Endothelial cell of umbilical vein (primary cell): ENCODE results near the gene SNCAIP. TPM values are rescaled to one million over a fixed set of nuclear protein-coding genes. Genes with fewer than 3 reads are reported as not detected.

Experiments used
- BruUV-seq: library from RNA; stranded (reverse); fragments of 400-500 nt; replicated peaks from 2 replicates; lab custom pipeline; 2021; lab: Mats Ljungman, UMichigan
- CTCF ChIA-PET: fragments of 300-600, 350-600 bp; sonication (Branson Sonifier 250); formaldehyde crosslinking; loops from one replicate; lab custom pipeline; 2021; ENCODE audit warnings: antibody characterized with exemption, inconsistent platforms; lab: Charles Lee
- POLR2A ChIA-PET: fragments of 300-600, 350-600 bp; sonication (Branson Sonifier 250); formaldehyde crosslinking; loops from one replicate; lab custom pipeline; 2021; ENCODE audit warnings: antibody characterized with exemption, inconsistent platforms; lab: Charles Lee
- DNase-seq: peaks from one replicate; pipeline ENCODE4 v3.0.0-alpha.2; 2011; ENCODE audit warnings: low read depth, low spot score
- FAIRE-seq: peaks from 2 replicates; lab custom pipeline; 2011; peaks lifted over from hg19 to GRCh38; lab: Jason Lieb, UNC
- H2AFZ ChIP-seq: 2 replicates; pipeline ENCODE4 v1.6.0; 2012; ENCODE audit warnings: low read depth, low read length, control low read depth, inconsistent platforms
- H3K27ac ChIP-seq: 2 replicates; pipeline ENCODE4 v1.5.1; 2011; ENCODE audit warnings: low read depth, mild to moderate bottlenecking, control low read depth, low read length, moderate library complexity; ENCODE audit not compliant: insufficient read depth
- H3K27me3 ChIP-seq, 2 experiments: 2 replicates each; pipeline versions ENCODE4 v1.6.0 to v1.6.1; 2011; ENCODE audit warnings: low read length in 2 of 2, mixed read lengths in 1 of 2; ENCODE audit not compliant: control insufficient read depth in 2 of 2, insufficient read depth in 2 of 2
- H3K36me3 ChIP-seq, 2 experiments: 2 replicates in 1 of 2; 3 replicates in 1 of 2; pipeline ENCODE4 v1.5.1; 2011; ENCODE audit warnings: low read length in 2 of 2, mild to moderate bottlenecking in 1 of 2, moderate library complexity in 1 of 2; ENCODE audit not compliant: control insufficient read depth in 2 of 2, insufficient read depth in 2 of 2; ENCODE audit errors: extremely low read depth in 1 of 2
- H3K4me1 ChIP-seq: 3 replicates; pipeline ENCODE4 v1.5.1; 2011; ENCODE audit warnings: mild to moderate bottlenecking, low read length; ENCODE audit not compliant: control insufficient read depth, insufficient read depth; ENCODE audit errors: extremely low read depth
- H3K4me2 ChIP-seq: 2 replicates; pipeline ENCODE4 v1.6.1; 2011; ENCODE audit warnings: low read length, control low read depth, mixed read lengths; ENCODE audit not compliant: insufficient read depth
- H3K4me3 ChIP-seq, 3 experiments: fragments of 200-600 bp in 1 of 3; sonication (generic), shearing (Covaris generic) in 1 of 3; replicated peaks in 1 of 3; 2 replicates each; pipeline ENCODE4 v1.5.1; 2011 to 2016; ENCODE audit warnings: control low read depth in 3 of 3, low read length in 3 of 3, mild to moderate bottlenecking in 2 of 3, inconsistent platforms in 1 of 3, low read depth in 1 of 3, moderate library complexity in 1 of 3; ENCODE audit not compliant: insufficient read depth in 1 of 3
- H3K79me2 ChIP-seq: 2 replicates; pipeline ENCODE4 v1.6.0; 2012; ENCODE audit warnings: low read length, inconsistent platforms; ENCODE audit not compliant: control insufficient read depth, insufficient read depth
- H3K9ac ChIP-seq: replicated peaks from 2 replicates; pipeline ENCODE3; 2011; ENCODE audit warnings: low read length, control low read depth; ENCODE audit not compliant: insufficient read depth; ENCODE audit errors: extremely low read depth
- H3K9me1 ChIP-seq: replicated peaks from 3 replicates; pipeline ENCODE4 v1.6.0; 2011; ENCODE audit warnings: mild to moderate bottlenecking, low read length; ENCODE audit not compliant: control insufficient read depth, insufficient read depth; ENCODE audit errors: extremely low read depth
- H3K9me3 ChIP-seq: replicated peaks from 2 replicates; pipeline ENCODE4 v1.5.1; 2012; ENCODE audit warnings: low read length, inconsistent platforms; ENCODE audit not compliant: control insufficient read depth, insufficient read depth
- H4K20me1 ChIP-seq: replicated peaks from 2 replicates; pipeline ENCODE3; 2011; ENCODE audit warnings: mild to moderate bottlenecking, low read length; ENCODE audit not compliant: control insufficient read depth, insufficient read depth; ENCODE audit errors: extremely low read depth
- EZH2 ChIP-seq: IDR thresholded peaks from 2 replicates; pipeline ENCODE4 v1.6.1; 2012; ENCODE audit warnings: borderline replicate concordance, low read depth, mild to moderate bottlenecking, moderate library complexity, low read length, inconsistent platforms; ENCODE audit not compliant: severe bottlenecking
- FOS ChIP-seq: IDR thresholded peaks from 2 replicates; pipeline ENCODE4 v1.6.1; 2011; ENCODE audit warnings: mild to moderate bottlenecking, low read length, moderate library complexity, borderline replicate concordance; ENCODE audit not compliant: insufficient read depth
- GATA2 ChIP-seq: IDR thresholded peaks from 2 replicates; pipeline ENCODE4 v1.7.0; 2011; ENCODE audit warnings: low read depth, mild to moderate bottlenecking, moderate library complexity, mixed read lengths, low read length; ENCODE audit not compliant: insufficient read length, insufficient read depth
- JUN ChIP-seq: IDR thresholded peaks from 2 replicates; pipeline ENCODE4 v1.6.1; 2011; ENCODE audit warnings: borderline replicate concordance, low read depth; ENCODE audit not compliant: insufficient read length, insufficient read depth
- MAX ChIP-seq: IDR thresholded peaks from 2 replicates; pipeline ENCODE4 v1.6.1; 2011; ENCODE audit not compliant: insufficient read depth, insufficient read length
- MYC ChIP-seq: IDR thresholded peaks from one replicate; pipeline ENCODE4 v1.6.1; 2011; ENCODE audit warnings: mild to moderate bottlenecking, low read depth, low read length
- POLR2A ChIP-seq: IDR thresholded peaks from 2 replicates; pipeline ENCODE4 v1.6.1; 2012; ENCODE audit warnings: low read depth, mild to moderate bottlenecking, control low read depth, low read length
- POLR2AphosphoS5 ChIP-seq: IDR thresholded peaks from 2 replicates; pipeline ENCODE4 v1.6.1; 2012; ENCODE audit warnings: low read depth, mild to moderate bottlenecking, control low read depth, low read length, moderate library complexity; ENCODE audit not compliant: insufficient read depth
- dilution Hi-C: fragments of 300-500 bp; cut with MboI; formaldehyde crosslinking; loops from one replicate; pipeline ENCODE4 v1.15.0; 2019; ENCODE audit warnings: low sequenced_read_pairs; ENCODE audit not compliant: extremely low pct_ligation_motif_present
- intact Hi-C: fragments of 100-400 bp; cut with micrococcal nuclease; formaldehyde crosslinking; loops from one replicate; pipeline ENCODE4 v1.10.0; 2022
- polyA plus RNA-seq, 4 experiments: library from polyadenylated mRNA; depleted of rRNA in 3 of 4; stranded (reverse) in 3 of 4; unstranded in 1 of 4; fragments of >200 nt; gene quantifications; 2 replicates each; pipeline versions ENCODE4 v1.2.1 to v1.2.3, GENCODE V29; 2011 to 2012; ENCODE audit warnings: missing spikeins in 1 of 4
- total RNA-seq: library from RNA; stranded (reverse); gene quantifications from 2 replicates; pipeline ENCODE4 v1.2.3, GENCODE V29; 2021
- TF ChIP-seq, protein P1 (sequence below), 2 donors: IDR thresholded peaks; 1 replicate in 1 of 2; 2 replicates in 1 of 2; pipeline ENCODE4 v1.5.1; 2011; ENCODE audit warnings: low read length in 2 of 2, mild to moderate bottlenecking in 2 of 2, moderate library complexity in 2 of 2, control low read depth in 1 of 2, inconsistent platforms in 1 of 2, low read depth in 1 of 2; ENCODE audit not compliant: insufficient read depth in 1 of 2; ENCODE audit errors: extremely low read depth in 1 of 2

Gene SNCAIP
- total and polyA plus RNA-seq, 2 donors (not counting 3 experiments of a cell fraction or from before 2014, with no cell fraction given) = 13.1 to 42.0 TPM

GRCh38 chr5:122296871-122297270 lies 15.2 kb upstream of the SNCAIP start:
- Histone ChIP-seq H3K36me3 (no peaks in the 10 kb centered on the region), H3K27ac (no peak overlapping the region), H3K4me2 (no peak overlapping the region), H3K9me3 (no peaks in the 10 kb centered on the region), H2AFZ (no peak overlapping the region), H3K4me3 (no peak overlapping the region), H3K4me1 (no peaks in the 10 kb centered on the region), H4K20me1 (no peaks in the 10 kb centered on the region), H3K9me1 (no peaks in the 10 kb centered on the region), H3K9ac (no peak overlapping the region), H3K79me2 (no peaks in the 10 kb centered on the region), H3K27me3 (peaks cover 0 to 4% of the 10 kb centered on the region in 2 experiments)
- dilution Hi-C loops (no loop called here), intact Hi-C loops (loop anchor here (5.0 kb wide), 1 partner anchor 200 kb away; no protein-coding TSS in a partner anchor)
- BruUV-seq = no TSS peak
- no peak for DNase-seq
- TF ChIP-seq POLR2A (no peak), GATA2 (no peak), FOS (no peak), JUN (no peak), MYC (no peak), POLR2AphosphoS5 (no peak), MAX (no peak), EZH2 (no peak)
- TF ChIP-seq, protein P1, sequence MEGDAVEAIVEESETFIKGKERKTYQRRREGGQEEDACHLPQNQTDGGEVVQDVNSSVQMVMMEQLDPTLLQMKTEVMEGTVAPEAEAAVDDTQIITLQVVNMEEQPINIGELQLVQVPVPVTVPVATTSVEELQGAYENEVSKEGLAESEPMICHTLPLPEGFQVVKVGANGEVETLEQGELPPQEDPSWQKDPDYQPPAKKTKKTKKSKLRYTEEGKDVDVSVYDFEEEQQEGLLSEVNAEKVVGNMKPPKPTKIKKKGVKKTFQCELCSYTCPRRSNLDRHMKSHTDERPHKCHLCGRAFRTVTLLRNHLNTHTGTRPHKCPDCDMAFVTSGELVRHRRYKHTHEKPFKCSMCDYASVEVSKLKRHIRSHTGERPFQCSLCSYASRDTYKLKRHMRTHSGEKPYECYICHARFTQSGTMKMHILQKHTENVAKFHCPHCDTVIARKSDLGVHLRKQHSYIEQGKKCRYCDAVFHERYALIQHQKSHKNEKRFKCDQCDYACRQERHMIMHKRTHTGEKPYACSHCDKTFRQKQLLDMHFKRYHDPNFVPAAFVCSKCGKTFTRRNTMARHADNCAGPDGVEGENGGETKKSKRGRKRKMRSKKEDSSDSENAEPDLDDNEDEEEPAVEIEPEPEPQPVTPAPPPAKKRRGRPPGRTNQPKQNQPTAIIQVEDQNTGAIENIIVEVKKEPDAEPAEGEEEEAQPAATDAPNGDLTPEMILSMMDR (IDR thresholded peaks at IDR 0.05; ENCODE audit: extremely low read depth in 1 of 2, insufficient read depth in 1 of 2, low read depth in 1 of 2, low read length in 2 of 2) = no peak
- no peak for FAIRE-seq
- ChIA-PET CTCF (no interaction called here), POLR2A (no interaction called here)
